ENCODE results near the gene KIF4A. TPM values are rescaled to one million over a fixed set of nuclear protein-coding genes. Genes with fewer than 3 reads are reported as not detected.

KIF4A gene
- total RNA-seq, 1 experiment from 2014 or later: 40.3 TPM

GRCh38 chrX:70426286-70427278, 136.7 kb downstream of the KIF4A start:
- DNase-seq (ENCODE audit: low read depth, low spot score): no peak
- TF ChIP-seq CTCF (IDR thresholded peaks at IDR 0.05 in 2 of 3, conservative IDR thresholded peaks at IDR 0.05 in 1 of 3; ENCODE audit: borderline replicate concordance in 1 of 3, insufficient read depth in 1 of 3, low read depth in 2 of 3, low read length in 2 of 3) (no peak), FOSL1 (IDR thresholded peaks at IDR 0.05; ENCODE audit: low read depth) (no peak), JUND (IDR thresholded peaks at IDR 0.05) (no peak), EZH2phosphoT487 (IDR thresholded peaks at IDR 0.05; ENCODE audit: borderline replicate concordance) (no peak), SIN3A (IDR thresholded peaks at IDR 0.05; ENCODE audit: low read depth) (no peak), MAX (IDR thresholded peaks at IDR 0.05) (no peak), ELF1 (IDR thresholded peaks at IDR 0.05; ENCODE audit: borderline replicate concordance, low read depth) (no peak), ZNF274 (IDR thresholded peaks at IDR 0.05; ENCODE audit: low read depth, low read length) (no peak)
- ChIA-PET POLR2A (no interaction called here), CTCF (no interaction called here), RAD21 (ENCODE audit: low non-redundant PET in 1 of 2, low total read pairs in 2 of 2, uncharacterized antibody in 2 of 2, unreplicated experiment in 2 of 2) (interaction anchor here in 1 of 2 experiments (0.7 kb wide), 1 partner anchor 238 kb away, joined by 7 read pairs; no protein-coding TSS in a partner anchor)
- H3K27ac ChIP-seq (ENCODE audit: low read depth, low read length): no peak overlapping the region
- no peak overlapping the region for H3K4me2 ChIP-seq (ENCODE audit: low read length)
- no peaks in the 10 kb centered on the region for H3K4me1 ChIP-seq (ENCODE audit: control insufficient read depth in 1 of 2, insufficient read depth in 2 of 2, low read length in 2 of 2)
- intact Hi-C loops (cut with micrococcal nuclease): loop anchor here (10.0 kb wide), 1 partner anchor 238 kb away; no protein-coding TSS in a partner anchor
- no peak overlapping the region for H2AFZ ChIP-seq (ENCODE audit: low read depth, low read length, poor library complexity, severe bottlenecking)
- H3K9me2 ChIP-seq (ENCODE audit: insufficient read depth): no peaks in the 10 kb centered on the region
- no peak overlapping the region for H3K4me3 ChIP-seq (replicated peaks in 1 of 2; ENCODE audit: low read depth in 1 of 2, low read length in 2 of 2)
- H3K9ac ChIP-seq (ENCODE audit: low read length): no peak overlapping the region
- H3K79me2 ChIP-seq (ENCODE audit: insufficient read depth, low read length): no peaks in the 10 kb centered on the region
- ATAC-seq: no peak
- no peaks in the 10 kb centered on the region for H3K36me3 ChIP-seq (ENCODE audit: control insufficient read depth in 1 of 2, insufficient read depth in 2 of 2, low read length in 2 of 2)
- BruUV-seq (replicated peaks): no TSS peak
- H3K9me3 ChIP-seq (ENCODE audit: control insufficient read depth in 1 of 2, insufficient read depth in 1 of 2, low read depth in 1 of 2, low read length in 2 of 2): no peaks in the 10 kb centered on the region
- no peaks in the 10 kb centered on the region for H4K20me1 ChIP-seq (ENCODE audit: insufficient read depth)
- H3K27me3 ChIP-seq (ENCODE audit: insufficient read depth, low read length): no peaks in the 10 kb centered on the region

Data from HCT116 (cell line).